Ishikawa (cell line): ENCODE results near the gene PAFAH2.

Experiments
- CEBPB ChIP-seq: IDR thresholded peaks from 2 replicates; pipeline ENCODE4 v1.6.1; 2012
- CREB1 ChIP-seq: IDR thresholded peaks from 2 replicates; pipeline ENCODE4 v1.6.1; 2012; ENCODE audit warnings: low read depth
- EGR1 ChIP-seq: IDR thresholded peaks from 2 replicates; pipeline ENCODE4 v1.6.1; 2012
- EP300 ChIP-seq: IDR thresholded peaks from 2 replicates; pipeline ENCODE4 v1.6.1; 2012; ENCODE audit warnings: borderline replicate concordance
- FOXM1 ChIP-seq: IDR thresholded peaks from 2 replicates; pipeline ENCODE4 v1.6.1; 2012; ENCODE audit warnings: low read depth, borderline replicate concordance
- NFIC ChIP-seq: IDR thresholded peaks from 2 replicates; pipeline ENCODE4 v1.6.1; 2012
- RAD21 ChIP-seq: IDR thresholded peaks from 2 replicates; pipeline ENCODE4 v1.6.1; 2012; ENCODE audit warnings: low read depth
- TAF1 ChIP-seq: IDR thresholded peaks from 2 replicates; pipeline ENCODE4 v1.6.1; 2012; ENCODE audit warnings: low read depth, mild to moderate bottlenecking
- TCF12 ChIP-seq: IDR thresholded peaks from 2 replicates; pipeline ENCODE4 v1.6.1; 2012; ENCODE audit warnings: low read depth
- YY1 ChIP-seq: IDR thresholded peaks from 2 replicates; pipeline ENCODE4 v1.6.1; 2012; ENCODE audit warnings: low read depth
- ZBTB7A ChIP-seq: IDR thresholded peaks from 2 replicates; pipeline ENCODE4 v1.6.1; 2012; ENCODE audit warnings: low read depth
- TF ChIP-seq, protein P1 (sequence below): IDR thresholded peaks from 2 replicates; pipeline ENCODE4 v1.6.1; 2012
- TF ChIP-seq, protein P2 (sequence below): IDR thresholded peaks from 2 replicates; pipeline ENCODE4 v1.6.1; 2012; ENCODE audit warnings: low read depth, mild to moderate bottlenecking
- TF ChIP-seq, protein P3 (sequence below): IDR thresholded peaks from 2 replicates; pipeline ENCODE4 v1.6.1; 2012

The PAFAH2 gene

DNA sequence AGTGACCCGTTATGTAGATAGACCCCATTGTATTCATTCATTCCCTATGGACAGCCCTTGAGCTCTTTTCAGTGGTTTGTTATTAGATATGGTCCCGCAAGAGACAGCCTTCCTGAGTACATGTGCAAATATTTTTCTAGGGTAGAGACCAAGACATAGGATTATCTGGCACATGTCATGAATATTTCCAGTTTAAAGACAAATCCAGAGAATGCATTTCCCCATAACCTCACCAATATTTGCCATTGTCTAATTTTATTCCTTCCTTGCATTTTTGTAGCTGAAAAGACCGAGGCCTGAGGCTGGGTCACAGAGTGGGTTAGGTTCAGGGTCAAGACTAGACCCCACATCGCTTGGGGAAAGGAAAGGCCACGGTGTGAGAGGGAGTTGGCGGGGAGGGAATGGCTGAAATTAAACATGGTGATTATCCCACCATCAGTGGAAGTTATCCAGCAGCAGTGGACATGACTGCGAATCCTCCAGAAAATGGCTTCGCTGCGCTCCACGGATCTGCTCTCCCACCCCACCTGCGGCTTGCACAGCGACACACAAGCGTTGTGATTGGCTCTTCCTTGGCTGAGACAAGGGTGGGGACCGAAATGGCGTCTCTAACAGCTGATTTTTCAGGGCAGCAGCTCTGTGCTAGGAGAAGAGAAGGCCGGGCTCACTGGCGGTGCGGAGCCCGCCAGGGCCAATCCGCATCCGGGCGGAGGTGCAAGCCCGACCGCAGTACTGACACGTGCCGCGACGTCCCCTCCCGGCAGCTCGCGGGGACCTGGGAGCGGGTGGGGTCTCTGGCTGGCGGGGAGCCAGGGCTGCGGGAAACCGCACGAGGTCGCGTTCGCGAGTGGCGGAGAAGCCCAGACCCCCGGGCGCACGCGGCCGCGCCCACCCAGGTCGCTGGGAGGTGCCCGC lies 75.5 kb downstream of the PAFAH2 start:
- TF ChIP-seq NFIC (no peak; the same call in 1 of the 2 replicates), YY1 (0 out of 2 replicates have a peak, but pooled peaks have one; percentile 53), ZBTB7A (peak; percentile 86), TAF1 (peak; percentile 39), RAD21 (no peak)
- TF ChIP-seq, protein P1, sequence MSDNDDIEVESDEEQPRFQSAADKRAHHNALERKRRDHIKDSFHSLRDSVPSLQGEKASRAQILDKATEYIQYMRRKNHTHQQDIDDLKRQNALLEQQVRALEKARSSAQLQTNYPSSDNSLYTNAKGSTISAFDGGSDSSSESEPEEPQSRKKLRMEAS, result peak; percentile 87

DNA sequence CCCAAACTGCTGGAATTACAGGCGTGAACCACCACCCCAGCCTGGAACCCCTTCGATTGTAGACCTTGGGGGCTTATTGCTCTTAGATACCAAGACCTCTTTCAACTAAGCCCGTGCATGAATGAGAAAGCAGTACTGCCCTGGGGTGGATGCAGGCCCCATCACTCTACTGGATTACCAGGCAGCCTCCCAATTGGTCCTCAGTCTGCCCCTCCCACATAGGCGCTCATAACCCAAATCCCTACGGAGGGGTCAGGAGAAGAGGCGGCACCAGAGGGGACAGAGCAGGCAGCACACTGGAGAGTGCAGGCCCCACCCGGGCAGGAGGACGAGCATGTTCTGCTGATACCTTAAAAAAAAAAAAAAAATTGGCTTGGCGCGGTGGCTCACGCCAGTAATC lies 79.2 kb downstream of the PAFAH2 start:
- TF ChIP-seq FOXM1 (no peak), EP300 (no peak), NFIC (no peak), YY1 (no peak), TCF12 (no peak), ZBTB7A (no peak), CEBPB (no peak), RAD21 (no peak)
- TF ChIP-seq, protein P2, sequence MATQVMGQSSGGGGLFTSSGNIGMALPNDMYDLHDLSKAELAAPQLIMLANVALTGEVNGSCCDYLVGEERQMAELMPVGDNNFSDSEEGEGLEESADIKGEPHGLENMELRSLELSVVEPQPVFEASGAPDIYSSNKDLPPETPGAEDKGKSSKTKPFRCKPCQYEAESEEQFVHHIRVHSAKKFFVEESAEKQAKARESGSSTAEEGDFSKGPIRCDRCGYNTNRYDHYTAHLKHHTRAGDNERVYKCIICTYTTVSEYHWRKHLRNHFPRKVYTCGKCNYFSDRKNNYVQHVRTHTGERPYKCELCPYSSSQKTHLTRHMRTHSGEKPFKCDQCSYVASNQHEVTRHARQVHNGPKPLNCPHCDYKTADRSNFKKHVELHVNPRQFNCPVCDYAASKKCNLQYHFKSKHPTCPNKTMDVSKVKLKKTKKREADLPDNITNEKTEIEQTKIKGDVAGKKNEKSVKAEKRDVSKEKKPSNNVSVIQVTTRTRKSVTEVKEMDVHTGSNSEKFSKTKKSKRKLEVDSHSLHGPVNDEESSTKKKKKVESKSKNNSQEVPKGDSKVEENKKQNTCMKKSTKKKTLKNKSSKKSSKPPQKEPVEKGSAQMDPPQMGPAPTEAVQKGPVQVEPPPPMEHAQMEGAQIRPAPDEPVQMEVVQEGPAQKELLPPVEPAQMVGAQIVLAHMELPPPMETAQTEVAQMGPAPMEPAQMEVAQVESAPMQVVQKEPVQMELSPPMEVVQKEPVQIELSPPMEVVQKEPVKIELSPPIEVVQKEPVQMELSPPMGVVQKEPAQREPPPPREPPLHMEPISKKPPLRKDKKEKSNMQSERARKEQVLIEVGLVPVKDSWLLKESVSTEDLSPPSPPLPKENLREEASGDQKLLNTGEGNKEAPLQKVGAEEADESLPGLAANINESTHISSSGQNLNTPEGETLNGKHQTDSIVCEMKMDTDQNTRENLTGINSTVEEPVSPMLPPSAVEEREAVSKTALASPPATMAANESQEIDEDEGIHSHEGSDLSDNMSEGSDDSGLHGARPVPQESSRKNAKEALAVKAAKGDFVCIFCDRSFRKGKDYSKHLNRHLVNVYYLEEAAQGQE, result no peak
- TF ChIP-seq, protein P3, sequence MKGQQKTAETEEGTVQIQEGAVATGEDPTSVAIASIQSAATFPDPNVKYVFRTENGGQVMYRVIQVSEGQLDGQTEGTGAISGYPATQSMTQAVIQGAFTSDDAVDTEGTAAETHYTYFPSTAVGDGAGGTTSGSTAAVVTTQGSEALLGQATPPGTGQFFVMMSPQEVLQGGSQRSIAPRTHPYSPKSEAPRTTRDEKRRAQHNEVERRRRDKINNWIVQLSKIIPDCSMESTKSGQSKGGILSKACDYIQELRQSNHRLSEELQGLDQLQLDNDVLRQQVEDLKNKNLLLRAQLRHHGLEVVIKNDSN, result no peak

DNA sequence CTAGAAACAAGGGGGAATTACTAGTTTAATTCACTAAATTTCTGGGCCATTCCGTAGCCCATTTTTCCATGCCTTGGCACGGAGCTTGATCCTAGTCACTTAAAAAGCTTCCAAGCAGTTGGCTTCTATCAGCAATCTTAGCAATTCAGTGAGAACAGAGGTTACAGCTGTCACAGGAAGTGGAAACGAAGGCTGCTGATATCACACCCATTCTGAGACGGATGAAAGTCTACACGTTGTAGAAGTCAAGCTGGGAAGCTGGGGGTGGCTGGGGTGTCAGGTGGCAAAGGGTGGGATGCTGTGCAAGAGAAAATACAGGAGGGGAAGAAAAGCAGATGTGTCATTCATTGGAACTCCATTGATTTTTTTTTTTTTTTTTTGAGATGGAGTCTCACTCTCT lies 79.9 kb downstream of the PAFAH2 start:
- no peak for TF ChIP-seq NFIC
- TF ChIP-seq TAF1, result no peak
- no peak for TF ChIP-seq EP300
- no peak for TF ChIP-seq EGR1
- no peak for TF ChIP-seq TCF12
- TF ChIP-seq CEBPB, result no peak
- TF ChIP-seq RAD21, result no peak
- TF ChIP-seq, protein P3, result no peak
- TF ChIP-seq, protein P2, result no peak

DNA sequence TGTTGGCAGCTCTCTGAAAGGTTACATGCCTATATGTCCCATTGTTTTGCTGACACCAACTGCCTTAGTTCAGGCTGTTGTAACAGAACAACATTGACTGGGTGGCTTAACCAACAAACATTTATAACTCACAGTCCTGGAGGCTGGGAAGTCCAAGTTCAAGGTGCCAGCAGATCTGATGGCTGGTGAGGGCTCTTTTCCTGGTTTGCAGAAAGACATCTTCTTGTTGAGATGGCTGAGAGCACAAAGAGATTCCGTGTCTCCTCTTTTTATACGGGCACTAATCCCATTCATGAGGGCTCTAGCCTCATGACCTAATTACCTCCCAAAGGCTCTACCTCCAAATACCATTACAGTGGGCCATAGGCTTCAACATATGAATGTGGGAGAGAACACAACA lies 81.4 kb downstream of the PAFAH2 start:
- no peak for TF ChIP-seq CREB1
- no peak for TF ChIP-seq TCF12
- TF ChIP-seq YY1, result no peak
- TF ChIP-seq, protein P3, result no peak
- no peak for TF ChIP-seq RAD21
- TF ChIP-seq, protein P2, result no peak
- no peak for TF ChIP-seq EGR1
- no peak for TF ChIP-seq CEBPB
- TF ChIP-seq, protein P1, result no peak
